Activated CD8-positive, alpha-beta memory T cell treated with anti-CD3 and anti-CD28 coated beads, Interleukin-2, amount 50 U/mL, for 24 hours (primary cell): ENCODE measurements around the gene ADGRG7.
A peak's percentile ranks its signal among the peaks of the same experiment; 100 is the strongest.

ENCODE experiments used
- DNase-seq: peaks from one replicate; pipeline ENCODE4 v3.0.0-alpha.2; 2020; ENCODE audit errors: extremely low read depth

Gene ADGRG7

DNA sequence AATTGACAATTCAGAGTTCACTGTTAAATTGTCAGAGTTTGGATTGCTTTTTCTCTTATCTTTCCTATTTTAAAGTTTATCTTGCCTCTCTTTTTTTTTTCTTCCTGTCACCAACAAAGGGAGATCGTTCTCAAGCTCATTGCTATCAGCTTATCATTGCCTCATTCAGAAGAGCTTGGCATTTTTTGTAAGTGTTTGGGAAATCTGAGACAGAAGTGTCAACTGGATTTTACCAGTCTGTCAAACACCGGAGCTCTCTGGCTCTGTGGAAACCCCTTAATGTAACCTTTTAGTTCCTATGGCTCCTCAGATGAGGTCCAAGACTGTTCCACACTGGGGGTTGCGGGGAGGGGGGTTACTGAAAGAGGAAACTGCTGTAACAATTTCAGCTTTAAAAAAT, 89.3 kb downstream of the ADGRG7 start:
- no peak for DNase-seq

DNA sequence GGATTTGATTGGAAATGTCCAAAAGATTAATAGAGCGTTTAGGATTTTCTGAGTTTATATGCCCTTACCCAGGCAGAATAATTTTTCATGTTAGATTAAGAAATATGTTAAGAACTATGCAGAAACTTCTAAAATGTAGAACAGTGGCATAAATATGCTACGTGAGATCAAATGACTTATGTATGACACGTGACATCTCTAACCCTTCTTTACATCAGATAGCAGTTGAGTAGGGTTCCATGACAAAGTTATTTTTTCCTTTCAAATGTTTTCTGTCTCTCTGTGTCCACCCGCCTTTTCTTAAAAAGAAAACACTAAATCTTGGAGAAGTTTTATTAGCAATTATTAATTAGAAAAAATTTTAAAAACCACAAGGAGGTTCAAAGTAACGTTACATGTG, 91.3 kb downstream of the ADGRG7 start:
- DNase-seq, result no peak

DNA sequence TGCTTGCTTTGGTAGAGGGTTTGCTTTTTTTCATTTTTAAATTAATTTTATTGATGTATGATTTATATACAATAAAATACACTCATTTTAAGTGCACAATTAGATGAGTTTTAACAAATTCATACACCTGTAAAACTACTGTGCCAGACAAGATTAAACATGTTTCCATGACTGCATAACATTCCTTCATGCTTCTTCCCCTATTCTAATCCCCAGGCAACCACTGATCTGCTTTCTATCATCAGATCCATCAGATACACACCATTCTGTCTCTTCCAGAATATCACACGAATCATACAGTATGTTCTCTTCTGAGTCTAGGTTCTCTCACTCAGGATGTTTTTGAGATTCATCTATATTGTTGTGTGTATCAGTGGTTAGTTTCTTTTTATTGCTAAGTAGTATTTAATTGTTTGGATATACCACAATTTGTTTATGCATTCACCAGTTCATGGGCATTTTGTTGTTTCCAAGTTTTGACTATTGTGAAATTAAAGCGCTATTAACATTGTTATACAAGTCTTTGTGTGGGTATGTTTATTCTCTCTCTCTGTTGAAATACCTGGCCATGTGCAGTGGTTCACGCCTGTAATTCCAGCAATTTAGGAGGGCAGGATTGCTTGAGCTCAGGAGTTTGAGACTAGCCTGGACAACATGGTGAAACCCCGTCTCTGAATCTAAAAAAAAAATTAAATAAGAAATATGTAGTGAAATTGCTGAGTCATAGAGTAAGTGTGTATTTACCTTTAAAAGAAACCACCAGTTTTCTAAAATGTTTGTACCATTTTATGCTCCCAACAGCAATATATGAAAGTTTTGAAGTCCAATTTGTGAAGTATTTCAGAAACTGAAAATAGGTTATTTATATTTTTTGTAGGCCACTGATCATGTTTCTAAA, 92.9 kb downstream of the ADGRG7 start:
- no peak for DNase-seq

DNA sequence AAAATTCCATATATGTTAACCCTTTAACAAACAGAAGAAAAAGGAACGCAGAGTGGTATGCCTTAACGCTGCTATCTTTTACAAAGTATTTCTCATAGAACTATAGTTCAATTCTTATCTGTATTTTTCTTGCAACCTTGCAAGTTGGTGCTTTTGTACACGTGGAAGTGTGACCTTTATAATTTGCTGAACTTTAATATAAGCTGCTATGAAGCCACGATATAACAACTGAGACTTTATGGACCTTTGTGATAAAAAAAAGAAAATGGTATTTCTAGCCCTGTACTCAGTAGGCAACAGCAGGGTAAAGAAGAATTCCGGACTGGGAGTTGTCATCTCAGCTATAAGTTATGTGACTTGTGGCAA, 93.6 kb downstream of the ADGRG7 start:
- DNase-seq, result no peak

DNA sequence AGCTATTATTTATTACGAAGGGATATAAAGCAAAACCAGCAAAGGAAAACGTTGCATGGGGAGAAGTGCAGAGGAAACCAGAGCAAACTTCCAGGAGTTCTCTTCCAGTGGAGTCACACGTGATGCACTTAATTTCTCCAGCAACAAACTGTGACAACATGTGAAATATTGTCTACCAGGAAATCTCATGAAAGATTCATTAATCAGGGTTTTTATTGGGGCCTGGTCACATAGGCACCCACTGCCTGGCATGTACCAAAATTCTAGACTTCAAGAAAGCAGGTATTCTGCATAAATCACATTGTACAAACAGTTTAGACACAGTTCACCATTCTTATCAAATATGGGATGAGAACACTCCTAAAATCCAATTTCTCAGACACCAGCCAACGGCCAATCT, 94.5 kb downstream of the ADGRG7 start:
- no peak for DNase-seq

DNA sequence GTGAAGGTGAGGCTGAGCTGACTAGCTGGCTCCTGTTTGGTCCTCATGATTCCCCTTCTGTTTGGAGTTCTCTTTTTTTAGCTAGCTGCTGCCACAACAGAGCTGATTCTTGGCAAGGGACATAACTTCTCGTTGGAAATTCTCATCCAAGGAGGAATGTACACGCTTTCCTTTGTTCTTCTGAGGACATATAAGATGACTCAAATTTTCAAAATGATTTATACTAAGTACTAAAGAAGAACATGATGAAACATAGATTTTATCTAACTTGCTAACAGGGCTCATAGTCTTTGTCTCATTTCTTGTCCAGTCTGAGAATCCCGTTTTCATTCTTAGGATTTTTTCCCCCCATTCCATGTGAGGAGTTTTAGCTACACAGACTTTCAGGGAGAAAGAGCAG, 97.0 kb downstream of the ADGRG7 start:
- no peak for DNase-seq

DNA sequence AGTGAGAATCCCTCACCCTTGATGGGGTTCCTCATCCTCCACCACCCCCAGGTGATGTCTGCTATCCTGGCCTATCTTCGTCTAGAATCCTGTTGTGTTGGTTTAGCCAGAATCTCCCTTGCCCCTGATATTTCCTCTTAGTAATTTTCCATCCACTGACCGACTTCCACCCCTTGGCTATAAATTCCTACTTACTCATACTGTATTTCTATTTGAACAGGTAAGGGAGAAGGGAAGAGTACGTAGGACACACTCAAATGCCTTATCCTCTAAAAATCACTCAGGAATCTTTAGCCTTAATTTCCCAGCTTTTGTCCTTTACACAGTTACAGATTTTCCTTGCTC, 99.2 kb downstream of the ADGRG7 start:
- DNase-seq, result no peak

DNA sequence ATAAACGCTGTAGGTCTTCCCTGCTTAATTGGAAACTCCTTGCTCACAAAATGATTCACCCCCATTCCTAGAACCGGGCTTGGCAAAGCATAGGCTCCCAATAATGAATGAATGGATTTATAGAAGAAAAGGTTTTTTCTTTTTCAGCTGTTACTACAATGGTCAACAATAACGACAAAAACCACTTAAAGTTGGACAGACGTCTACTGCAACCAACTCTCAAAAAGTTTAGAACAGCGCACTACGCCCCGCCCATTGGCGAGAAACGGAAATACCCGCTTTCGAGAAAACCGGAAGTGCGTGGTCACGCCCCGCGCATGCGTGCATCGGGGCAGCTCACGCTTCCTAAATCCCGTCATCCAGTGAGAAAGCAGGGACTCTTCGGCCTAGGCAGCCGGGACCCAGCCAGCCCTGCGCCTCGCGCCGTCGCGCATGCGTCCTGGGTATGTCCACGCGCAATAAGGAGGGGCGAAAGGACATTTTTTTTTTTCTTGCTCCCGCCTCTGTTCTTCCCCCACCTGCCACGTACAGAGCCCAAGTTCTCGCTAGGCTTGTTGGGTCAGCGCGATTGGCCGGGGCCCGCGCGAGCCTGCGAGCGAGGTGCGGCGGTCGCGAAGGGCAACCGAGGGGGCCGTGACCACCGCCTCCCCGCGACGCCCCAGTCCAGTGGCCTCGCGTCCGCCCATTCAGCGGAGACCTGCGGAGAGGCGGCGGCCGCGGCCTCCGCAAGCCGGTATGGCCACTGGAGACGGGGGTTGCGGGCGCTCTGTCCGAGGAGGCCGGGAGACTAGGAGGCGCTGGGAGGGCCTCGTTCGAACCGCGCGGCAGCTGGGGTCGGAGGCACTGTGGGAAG, 99.8 kb downstream of the ADGRG7 start, which contains the start of gene TFG:
Gene TFG, plus strand, starts transcription at position 506 of the 853 bp plus-strand sequence. CDS start 4,192 bp downstream, outside the sequence.
- peak; percentile 95 for DNase-seq

DNA sequence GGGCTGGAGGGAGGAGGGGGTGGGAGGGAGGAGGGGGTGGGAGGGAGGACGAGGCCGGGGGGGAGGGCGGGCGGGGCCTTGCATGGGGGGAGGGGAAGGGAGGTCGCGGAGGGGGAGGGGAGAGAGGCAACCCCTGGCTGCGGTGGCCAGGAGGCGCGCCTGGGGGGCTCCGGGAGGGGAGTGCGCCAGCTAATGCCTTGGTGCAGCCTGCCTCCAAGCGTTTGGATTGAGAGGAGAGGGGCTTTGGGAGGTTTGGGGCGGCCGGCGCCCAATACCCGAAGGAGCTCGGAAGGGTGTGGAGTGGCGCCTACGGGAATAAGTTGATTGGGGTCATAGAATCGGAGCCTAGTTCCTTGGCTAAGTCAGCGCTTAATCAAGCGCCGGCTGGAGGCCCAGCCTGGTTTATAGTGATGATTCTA, 100.5 kb downstream of the ADGRG7 start:
- DNase-seq, result no peak

DNA sequence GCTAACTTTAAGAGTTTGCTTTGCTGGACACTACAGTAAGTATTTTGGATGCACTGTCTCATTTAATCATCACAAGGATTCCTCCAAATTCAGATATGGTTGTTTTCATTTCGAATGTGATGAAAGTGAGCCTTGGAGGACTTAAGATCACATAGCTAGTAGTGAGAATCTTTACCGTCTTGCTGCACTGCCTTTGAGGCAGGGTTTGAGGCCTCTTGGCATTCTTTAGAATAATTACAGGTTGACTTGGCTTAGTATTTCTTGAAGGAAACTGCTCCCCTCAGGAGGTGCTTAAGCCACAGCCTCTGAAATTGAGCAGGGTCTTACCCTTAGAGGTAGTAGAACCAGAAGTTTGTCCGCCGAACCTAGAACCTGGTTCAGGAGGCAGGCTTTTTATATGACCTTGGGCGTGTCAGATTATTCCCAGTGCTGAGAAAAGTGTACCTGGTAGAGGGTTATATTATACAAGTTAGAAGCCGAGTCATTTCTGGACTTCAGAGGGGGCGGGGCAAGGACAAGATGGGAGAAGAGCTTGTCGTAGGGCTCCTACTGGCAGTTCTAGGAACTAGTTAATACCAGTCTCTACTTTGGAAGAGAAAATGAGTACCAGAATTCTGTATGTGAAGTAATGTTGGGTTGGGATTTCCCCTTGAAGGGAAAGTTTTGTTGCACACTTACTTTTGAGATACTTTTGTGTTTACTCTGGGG, 101.0 kb downstream of the ADGRG7 start:
- DNase-seq, result peak; percentile 46

DNA sequence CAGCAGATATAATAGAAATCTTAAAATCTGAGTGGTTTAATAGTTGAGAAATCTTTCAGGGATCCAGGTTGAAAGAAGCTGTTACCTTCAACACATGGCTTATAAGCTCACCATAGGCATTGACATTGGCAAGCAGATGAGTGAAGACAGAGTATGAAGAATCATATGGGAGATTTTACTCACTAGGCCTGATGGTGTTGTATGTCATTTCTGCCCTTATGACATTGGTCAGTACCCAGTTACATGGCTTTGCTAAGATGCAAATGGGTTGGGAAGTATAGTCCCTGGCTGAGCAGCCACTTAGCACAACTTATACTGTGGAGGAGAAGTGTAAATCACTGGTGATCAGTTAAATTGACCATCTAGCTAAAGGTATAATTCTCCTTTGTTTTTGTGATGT, 105.8 kb downstream of the ADGRG7 start:
- DNase-seq, result no peak

DNA sequence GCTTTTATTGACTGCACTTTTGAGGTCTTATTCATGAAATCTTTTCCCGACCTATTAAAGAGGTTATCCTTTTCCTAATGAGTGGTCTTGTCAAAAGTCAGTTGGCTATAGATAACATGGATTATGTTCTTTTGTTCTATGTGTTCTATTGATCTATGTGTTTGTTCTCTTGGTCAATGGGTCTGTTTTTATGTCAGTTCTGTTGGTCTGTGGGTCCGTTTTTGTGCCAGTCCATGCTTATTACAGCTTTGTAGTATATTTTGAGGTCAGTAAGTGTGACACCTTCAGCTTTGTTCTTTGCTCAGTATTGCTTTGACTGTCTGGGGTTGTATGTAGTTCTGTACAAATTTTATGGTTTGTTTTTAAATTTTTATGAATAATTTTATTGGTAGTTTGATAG, 107.7 kb downstream of the ADGRG7 start:
- no peak for DNase-seq

DNA sequence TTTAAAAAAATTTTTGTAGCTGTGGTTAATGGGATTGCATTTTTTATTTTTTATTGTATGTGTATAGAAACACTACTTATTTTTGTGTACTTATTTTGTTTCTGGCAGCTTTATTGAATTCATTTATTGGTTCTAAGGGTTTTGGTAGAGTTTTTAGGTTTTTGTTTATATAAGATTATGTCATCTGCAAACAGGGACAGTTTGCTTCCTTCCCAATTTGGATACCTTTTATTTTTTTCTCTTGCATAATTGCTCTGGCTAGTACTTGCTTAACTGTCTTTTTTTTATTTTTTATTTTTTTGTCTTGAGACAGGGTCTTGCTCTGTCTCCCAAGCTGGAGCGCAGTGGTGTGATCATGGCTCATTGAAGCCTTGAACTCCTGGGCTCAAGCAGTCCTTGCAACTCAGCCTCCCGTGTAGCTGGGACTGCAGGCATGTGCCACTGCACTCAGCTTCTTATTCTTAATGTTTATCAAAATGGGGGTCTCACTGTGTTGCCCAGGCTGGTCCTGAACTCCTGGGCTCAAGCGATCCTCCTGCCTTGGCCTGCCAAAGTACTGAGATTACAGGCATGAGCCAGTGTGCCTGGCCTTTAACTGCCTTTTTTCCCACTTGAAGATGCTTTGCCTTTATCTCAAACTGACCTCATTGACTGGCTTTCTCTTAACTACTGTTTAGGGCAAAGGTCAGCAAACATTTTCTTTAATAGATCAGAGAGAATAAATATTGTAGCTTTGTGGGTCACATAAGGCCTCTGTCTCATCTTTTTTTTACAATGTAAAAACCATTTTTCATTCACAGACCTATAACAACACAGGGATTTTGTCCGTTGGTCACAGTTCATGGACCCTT, 108.5 kb downstream of the ADGRG7 start:
- no peak for DNase-seq

DNA sequence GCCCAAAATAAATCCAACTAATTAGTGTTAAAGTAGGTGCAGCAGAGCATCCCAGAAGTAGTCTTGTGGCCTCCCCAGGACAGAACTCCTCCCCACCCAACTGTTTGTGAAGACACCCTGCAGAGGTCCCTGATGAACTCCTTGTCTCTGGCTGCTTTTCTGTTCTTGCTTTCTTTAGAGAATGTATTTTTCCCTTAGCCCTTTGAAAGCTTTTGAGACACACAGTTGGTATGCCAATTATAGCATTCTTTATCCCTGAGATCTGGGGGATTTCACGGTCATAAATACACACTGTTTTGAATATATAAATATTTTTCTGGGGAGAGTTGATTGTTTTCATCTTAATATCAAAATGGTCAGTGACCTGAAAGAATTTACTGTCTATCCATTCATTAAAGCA, 109.7 kb downstream of the ADGRG7 start:
- DNase-seq, result no peak

DNA sequence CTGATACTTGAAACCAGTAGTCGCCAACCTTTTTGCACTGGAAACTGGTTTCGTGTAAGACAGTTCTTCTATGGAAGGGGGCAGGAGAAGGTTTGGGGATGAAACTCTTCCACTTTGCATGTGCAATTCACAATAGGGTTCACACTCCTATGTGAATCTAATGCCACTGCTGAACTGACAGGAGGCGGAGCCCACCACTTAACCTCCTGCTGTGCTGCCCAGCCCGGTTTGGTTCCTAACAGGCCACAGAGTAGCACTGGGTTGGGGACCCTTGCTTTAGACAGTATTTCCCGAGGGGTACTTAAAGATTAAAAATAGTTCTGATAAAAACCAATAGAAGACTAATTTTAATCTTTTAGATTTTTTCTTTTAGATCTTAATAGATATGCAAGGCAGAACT, 111.0 kb downstream of the ADGRG7 start:
- DNase-seq, result no peak

DNA sequence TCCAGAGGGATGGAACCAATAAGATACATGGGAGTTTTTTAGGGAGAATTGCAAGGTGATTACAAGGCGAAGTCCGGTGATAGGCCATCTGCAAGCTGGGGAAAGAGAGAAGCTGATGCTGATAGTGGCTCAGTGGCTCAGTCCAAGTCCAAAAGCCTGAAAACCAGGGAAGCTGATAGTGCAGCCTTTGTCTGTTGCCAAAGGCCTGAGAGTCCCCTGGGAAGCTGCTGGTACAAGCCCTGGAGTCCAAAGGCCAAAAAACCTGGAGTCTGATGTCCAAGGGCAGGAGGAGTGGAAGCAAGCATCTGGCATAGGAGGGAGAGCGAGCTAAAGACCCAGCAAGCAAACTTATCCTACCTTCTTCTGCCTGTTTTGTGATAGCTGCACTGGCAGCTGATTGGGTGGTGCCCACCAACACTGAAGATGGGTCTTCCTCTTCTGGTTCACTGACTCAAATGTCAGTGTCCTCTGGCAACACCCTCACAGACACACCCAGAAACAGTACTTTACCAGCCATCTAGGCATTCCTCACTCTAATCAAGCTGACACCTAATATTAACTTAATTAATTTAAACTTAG, 116.6 kb downstream of the ADGRG7 start:
- no peak for DNase-seq

DNA sequence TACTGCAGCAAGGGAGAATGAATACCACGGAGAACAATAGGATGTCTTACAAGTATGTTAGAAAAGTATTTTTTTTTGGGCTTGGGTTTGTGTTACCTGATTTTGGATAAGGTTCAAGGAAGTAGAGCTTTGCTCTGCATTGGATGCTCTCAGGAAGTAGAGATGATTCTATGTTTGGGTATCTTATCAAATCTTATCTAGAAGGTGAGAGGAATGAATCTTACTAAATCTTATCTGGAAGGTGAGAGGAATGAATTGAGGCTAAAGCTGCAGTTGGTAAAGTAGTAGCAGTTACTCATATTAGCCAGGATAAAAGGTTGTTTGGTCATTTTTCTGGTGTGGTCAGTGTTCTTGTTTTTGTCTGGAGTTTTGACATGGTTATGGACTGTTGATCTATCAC, 117.3 kb downstream of the ADGRG7 start:
- DNase-seq, result no peak

DNA sequence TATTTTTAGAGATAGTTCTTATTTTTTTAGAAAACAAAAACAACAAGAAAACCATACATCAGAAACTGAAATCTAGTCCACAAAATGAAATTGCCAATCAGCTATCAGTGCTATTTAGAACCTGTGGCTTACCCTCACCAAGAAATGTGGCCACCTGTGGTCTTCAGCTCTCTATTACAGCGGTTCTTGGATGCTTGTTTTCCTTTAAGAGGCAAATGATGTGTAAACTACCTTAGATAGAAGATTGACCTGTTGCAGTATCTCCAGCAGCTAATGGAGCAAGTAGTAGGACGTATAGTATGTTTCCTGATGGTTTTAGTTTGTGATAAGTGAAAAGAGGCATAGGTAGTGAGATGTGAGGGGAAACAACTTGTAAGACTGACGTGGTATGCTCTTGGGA, 121.1 kb downstream of the ADGRG7 start:
- no peak for DNase-seq

DNA sequence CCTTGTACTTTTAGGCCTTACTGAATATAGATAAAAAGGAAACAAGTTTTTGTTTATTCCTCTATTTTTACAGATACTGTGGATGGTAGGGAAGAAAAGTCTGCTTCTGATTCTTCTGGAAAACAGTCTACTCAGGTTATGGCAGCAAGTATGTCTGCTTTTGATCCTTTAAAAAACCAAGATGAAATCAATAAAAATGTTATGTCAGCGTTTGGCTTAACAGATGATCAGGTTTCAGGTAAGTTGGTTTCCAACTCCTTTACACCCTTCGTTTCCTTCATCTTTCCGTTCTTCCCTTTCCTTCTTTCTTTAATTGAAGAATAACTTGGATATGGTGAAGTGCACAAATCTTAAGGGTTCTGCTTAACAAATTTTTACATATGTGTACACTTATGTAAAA, 123.0 kb downstream of the ADGRG7 start:
- DNase-seq, result no peak

DNA sequence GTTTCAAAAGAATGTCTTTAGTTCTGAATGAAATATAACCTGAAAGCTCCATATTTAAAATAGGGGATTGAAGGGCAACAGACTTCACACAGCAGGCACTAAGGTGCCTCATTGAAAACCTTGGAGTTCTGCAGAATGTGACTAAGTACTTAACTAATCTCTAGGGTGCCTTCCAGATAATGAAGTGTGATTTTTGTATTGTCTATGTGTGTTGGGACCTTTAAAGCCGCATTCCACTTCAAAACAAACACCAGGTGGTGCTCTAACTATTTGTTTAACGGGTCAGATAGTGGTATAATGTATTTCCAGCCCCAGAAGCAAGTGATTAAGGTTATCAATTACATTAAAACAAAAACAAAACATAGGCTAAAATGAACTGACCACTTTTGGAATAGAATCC, 127.9 kb downstream of the ADGRG7 start:
- DNase-seq, result no peak

DNA sequence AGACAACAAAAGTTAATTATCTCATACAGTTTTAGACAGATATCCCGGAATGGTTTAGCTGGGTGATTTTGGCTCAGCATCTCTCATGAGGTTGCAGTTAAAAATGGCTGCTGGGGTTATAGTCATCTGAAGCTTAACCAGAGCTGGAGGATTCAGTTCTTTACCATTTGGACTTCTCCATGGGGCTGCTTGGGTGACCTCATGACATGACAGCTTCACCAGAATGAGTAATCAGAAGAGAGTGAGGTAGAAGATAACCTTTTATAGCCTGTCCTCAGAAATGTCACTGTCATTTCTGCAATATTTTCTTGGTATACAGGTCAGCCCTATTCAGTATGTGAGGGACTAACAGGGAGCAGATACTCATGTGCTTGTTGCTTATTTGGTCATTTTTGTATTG, 130.8 kb downstream of the ADGRG7 start:
- no peak for DNase-seq
